ENCODE data around the gene TMEM181. TPM values are rescaled to one million over a fixed set of nuclear protein-coding genes. Genes with fewer than 3 reads are reported as not detected.

The TMEM181 gene
- total and polyA plus RNA-seq, 2 of the 13 experiments (the other 11 are each of a cell fraction or from before 2014, with no cell fraction given): 59.1 to 108 TPM

DNA sequence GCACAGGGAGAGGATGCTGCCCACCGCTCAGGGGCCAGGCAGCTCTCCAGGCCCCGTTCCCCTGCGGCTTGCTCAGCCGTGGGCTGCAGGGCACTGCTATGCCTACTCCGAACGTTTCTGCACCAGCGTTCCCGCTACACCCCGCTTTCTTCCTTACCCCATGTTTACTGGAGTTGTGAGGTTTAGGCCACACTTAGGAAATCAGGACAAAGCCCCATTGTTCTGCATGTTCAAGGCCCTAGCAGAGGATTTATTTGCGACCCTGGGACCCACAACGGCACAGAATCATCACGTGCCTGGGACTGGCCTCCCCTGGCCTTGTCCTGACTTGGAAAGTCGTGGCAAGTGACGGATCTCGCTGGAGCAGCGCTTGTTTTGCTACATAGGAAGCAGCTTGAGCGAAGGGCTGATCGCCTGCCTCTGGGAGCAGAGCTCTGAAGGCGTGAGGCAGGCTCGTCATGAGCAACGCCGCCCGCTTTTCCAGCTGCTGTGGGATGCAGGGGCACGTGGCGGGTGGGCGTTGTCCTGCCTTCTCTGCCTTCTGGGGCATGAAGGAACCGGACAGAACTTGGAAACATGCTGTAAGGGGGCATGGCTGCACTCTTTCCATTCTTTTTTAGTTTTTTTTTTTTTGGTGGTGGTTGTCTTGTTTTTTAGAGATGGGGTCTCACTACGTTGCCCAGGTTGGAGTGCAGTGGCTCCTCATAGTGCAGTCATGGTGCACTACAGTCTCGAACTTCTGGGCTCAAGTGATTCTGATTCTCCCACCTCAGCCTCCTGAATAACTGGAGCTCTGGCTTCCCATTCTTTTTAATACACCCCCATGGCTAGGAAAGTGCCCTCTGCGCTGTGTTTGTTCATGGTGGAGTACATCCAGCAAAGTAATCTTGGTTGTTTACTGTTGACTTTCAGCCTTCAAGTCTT lies 14.6 kb upstream of the TMEM181 start (continued):
- TF ChIP-seq DMTF1 (CRISPR knock-in tag; IDR thresholded peaks at IDR 0.05) (no peak), ZMYM2 (CRISPR knock-in tag; IDR thresholded peaks at IDR 0.05) (no peak), ZFP36L2 (CRISPR knock-in tag; IDR thresholded peaks at IDR 0.05) (no peak), NR2F1 (CRISPR knock-in tag; IDR thresholded peaks at IDR 0.05) (no peak), ZBTB44 (CRISPR knock-in tag; IDR thresholded peaks at IDR 0.05) (no peak), TFE3 (CRISPR knock-in tag; IDR thresholded peaks at IDR 0.05) (peak; percentile 97), ZBTB40 (IDR thresholded peaks at IDR 0.05) (no peak), ZBTB40 (CRISPR knock-in tag; IDR thresholded peaks at IDR 0.05) (peak; percentile 68; the same call in 1 of the 2 replicates), E2F5 (CRISPR knock-in tag; conservative IDR thresholded peaks at IDR 0.05) (no peak; the same call in 1 of the 2 replicates), POLR2AphosphoS5 (IDR thresholded peaks at IDR 0.05; ENCODE audit: low read depth, low read length) (no peak), ZNF343 (CRISPR knock-in tag; IDR thresholded peaks at IDR 0.05) (peak; percentile 77), HNRNPUL1 (IDR thresholded peaks at IDR 0.05; ENCODE audit: low read depth, low read length) (no peak)

All from HepG2 (cell line).